HT-29 (cell line): ENCODE measurements around the gene CRYM. TPM values are rescaled to one million over a fixed set of nuclear protein-coding genes. Genes with fewer than 3 reads are reported as not detected.

Source experiments
- total RNA-seq: library from RNA; depleted of rRNA; stranded (reverse); fragments of >200 nt; shearing (Covaris generic); gene quantifications from 2 replicates; pipeline ENCODE4 v1.2.3, GENCODE V29; 2014; rRNA removed

CRYM gene
- total RNA-seq, 1 experiment from 2014 or later, result 0.61 TPM

Other genes starting within 250 kb of the CRYM start
- 0.34 and 0.38 TPM in 2 replicates for gene DNAH3, start 127.4 kb downstream of the CRYM start, total RNA-seq
- 10.9 and 13.3 TPM in 2 replicates for gene LDAF1, start 119.6 kb downstream of the CRYM start, total RNA-seq
- gene ZP2, start 66.7 kb downstream of the CRYM start, total RNA-seq, result not detected in 2 replicates
- gene ANKS4B, start 44.6 kb downstream of the CRYM start, total RNA-seq, result 4.9 and 5.1 TPM in 2 replicates